ENCODE results near the gene AGPS.

AGPS gene

DNA sequence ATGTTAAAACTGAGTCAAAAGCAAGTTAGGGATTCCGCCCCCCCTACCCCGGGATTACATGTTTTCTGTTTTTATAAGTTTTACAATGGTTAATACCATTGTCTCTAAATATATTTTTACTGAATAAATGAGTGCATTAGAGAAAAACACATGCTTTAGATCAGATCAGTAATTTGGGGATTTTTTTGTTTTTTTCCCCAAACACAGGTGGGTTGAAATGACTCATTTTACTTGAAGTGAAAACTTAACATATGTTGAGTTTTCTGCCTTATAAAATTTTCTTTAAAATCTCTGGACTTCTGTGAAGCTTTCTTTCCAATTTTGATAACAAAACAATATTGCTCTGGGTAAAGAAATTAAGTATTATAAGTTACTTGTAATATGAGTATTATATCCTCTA lies 114.4 kb downstream of the AGPS start:
- no peak for DNase-seq (ENCODE audit: low spot score)
- in situ Hi-C loops (cut with MboI; ENCODE audit: low pct_unique_long_range_greater_than_20kb, low sequenced_read_pairs, unreplicated experiment) = no loop called here
- TF ChIP-seq, protein P1, sequence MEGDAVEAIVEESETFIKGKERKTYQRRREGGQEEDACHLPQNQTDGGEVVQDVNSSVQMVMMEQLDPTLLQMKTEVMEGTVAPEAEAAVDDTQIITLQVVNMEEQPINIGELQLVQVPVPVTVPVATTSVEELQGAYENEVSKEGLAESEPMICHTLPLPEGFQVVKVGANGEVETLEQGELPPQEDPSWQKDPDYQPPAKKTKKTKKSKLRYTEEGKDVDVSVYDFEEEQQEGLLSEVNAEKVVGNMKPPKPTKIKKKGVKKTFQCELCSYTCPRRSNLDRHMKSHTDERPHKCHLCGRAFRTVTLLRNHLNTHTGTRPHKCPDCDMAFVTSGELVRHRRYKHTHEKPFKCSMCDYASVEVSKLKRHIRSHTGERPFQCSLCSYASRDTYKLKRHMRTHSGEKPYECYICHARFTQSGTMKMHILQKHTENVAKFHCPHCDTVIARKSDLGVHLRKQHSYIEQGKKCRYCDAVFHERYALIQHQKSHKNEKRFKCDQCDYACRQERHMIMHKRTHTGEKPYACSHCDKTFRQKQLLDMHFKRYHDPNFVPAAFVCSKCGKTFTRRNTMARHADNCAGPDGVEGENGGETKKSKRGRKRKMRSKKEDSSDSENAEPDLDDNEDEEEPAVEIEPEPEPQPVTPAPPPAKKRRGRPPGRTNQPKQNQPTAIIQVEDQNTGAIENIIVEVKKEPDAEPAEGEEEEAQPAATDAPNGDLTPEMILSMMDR (IDR thresholded peaks at IDR 0.05; ENCODE audit: extremely low read depth, insufficient read depth, missing control alignments) = no peak

DNA sequence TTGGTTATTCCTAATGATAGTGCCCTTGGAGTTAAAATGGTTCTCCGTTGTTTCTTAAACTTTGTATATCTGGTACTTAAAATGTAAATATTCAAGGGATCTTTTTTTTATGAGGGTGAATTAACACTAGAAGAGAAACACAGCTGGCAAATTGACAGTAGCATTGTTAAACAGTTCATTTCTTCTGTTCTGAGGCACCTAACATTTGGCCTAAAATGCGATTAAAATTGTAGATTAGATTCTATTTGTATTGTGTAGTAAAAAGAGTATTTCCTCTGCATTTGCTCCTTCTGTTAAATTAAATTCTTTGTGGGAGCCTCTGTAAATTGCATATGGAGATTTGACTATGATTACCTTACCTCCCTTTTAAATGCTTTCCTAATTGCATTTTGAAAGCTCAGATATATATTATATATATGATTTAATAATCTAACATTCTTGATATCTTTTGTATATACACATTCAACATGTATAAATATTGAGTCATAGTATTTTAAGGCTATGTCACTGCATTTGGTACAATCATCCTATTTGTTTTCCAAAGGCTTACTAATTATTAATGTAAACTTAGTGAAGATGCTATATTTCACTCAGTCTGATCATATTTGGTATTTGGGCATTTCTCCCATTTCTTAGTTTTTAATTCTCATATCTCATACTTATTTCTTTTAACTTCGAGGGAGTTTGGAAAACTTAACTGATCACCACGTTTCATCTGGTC lies 124.4 kb downstream of the AGPS start:
- DNase-seq (ENCODE audit: low spot score) = no peak
- in situ Hi-C loops (cut with MboI; ENCODE audit: low pct_unique_long_range_greater_than_20kb, low sequenced_read_pairs, unreplicated experiment) = no loop called here
- TF ChIP-seq, protein P1 (IDR thresholded peaks at IDR 0.05; ENCODE audit: extremely low read depth, insufficient read depth, missing control alignments) = no peak

DNA sequence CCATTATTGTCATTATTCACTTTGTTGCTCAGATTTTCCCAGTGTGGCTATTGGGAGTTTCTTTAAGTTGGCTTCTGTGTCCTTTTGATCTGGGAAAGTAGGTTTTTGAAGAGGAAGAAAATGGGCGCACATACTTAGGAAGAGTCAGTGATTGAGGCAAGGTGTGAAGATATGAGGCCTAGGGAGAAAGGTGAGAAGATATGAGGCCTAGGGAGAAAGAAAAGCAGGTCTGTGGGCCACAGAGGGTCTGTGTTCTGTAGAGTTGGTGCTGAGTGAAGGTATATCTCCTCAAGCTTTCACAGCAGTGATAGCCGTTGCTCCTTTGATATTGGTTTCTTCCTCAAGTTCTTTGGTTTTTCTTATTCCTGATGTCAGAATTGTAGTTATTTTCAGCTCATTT lies 126.2 kb downstream of the AGPS start:
- in situ Hi-C loops (cut with MboI; ENCODE audit: low pct_unique_long_range_greater_than_20kb, low sequenced_read_pairs, unreplicated experiment) = no loop called here
- TF ChIP-seq, protein P1 (IDR thresholded peaks at IDR 0.05; ENCODE audit: extremely low read depth, insufficient read depth, missing control alignments) = no peak
- DNase-seq (ENCODE audit: low spot score) = no peak

DNA sequence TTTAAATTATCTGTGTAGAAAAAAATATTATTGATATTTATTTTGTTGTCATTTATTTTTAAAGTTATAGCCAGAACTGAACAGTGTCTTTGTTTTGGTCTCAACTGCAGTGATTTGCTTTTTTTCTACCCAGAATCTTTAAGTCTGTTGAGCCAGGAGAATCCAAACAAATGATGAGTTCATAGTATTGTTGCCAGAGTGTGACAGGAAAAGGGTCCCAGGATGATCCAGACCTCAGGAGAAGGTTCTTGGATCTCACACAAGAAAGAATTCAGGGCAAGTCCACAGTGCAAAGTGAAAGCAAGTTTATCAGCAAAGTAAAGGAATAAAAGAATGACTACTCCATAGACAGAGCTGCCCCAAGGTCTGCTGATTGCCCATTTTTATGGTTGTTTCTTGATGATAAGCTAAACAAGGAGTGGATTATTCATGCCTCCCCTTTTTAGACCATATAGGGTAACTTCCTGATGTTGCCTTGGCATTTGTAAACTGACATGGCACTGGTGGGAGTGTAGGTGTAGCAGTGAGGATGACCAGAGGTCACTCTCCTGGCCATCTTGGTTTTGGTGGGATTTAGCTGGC lies 127.1 kb downstream of the AGPS start:
- TF ChIP-seq, protein P1 (IDR thresholded peaks at IDR 0.05; ENCODE audit: extremely low read depth, insufficient read depth, missing control alignments) = no peak
- no peak for DNase-seq (ENCODE audit: low spot score)
- in situ Hi-C loops (cut with MboI; ENCODE audit: low pct_unique_long_range_greater_than_20kb, low sequenced_read_pairs, unreplicated experiment) = no loop called here

DNA sequence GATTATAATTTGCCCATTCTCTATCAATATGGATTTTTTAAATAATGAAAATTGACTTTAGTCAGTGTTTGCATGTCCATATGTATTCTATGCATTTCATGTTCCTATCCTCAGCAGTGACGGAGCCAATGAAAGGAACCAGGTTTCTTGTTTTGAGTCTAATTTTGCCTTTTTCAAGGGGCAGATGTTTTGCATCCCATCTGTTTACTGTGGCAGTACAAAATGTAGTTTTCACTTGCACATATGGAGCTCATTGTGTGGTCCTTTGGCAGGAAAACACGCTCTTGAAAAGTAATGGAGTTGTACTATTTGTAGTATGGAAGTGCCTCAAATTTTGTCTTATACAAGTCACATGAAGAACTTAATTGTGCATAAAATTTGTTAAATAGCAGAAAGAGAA lies 127.8 kb downstream of the AGPS start:
- no peak for DNase-seq (ENCODE audit: low spot score)
- TF ChIP-seq, protein P1 (IDR thresholded peaks at IDR 0.05; ENCODE audit: extremely low read depth, insufficient read depth, missing control alignments) = no peak
- in situ Hi-C loops (cut with MboI; ENCODE audit: low pct_unique_long_range_greater_than_20kb, low sequenced_read_pairs, unreplicated experiment) = no loop called here

DNA sequence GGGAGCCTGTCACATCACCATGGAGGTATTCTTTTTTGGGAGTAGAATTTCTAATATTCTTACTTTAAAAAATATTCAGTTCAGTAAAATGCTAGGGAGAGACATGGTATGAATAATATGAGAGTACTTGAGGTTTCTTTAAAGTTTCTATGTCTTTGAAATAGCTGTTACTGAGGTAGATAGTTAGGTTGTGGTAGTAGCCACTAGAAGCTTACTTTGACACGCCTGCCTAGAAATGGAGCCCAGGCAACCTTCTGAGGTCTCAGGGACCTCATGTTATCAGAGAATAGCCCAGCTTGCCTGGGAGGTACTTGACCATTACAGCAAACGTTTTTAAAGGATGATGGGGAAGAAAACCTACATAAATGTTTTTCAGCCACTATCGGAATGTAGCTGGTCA lies 131.2 kb downstream of the AGPS start:
- DNase-seq (ENCODE audit: low spot score) = no peak
- in situ Hi-C loops (cut with MboI; ENCODE audit: low pct_unique_long_range_greater_than_20kb, low sequenced_read_pairs, unreplicated experiment) = no loop called here
- TF ChIP-seq, protein P1 (IDR thresholded peaks at IDR 0.05; ENCODE audit: extremely low read depth, insufficient read depth, missing control alignments) = no peak

All from GM13977 (cell line).